22Rv1 (cell line): ENCODE results near the gene ZNF784.

Experiments
- H3K27ac ChIP-seq: fragments of 450-650 bp; 2 replicates; pipeline ENCODE4 v1.5.1; 2017
- ZFX ChIP-seq: fragments of 450-650 bp; IDR thresholded peaks from 2 replicates; pipeline ENCODE4 v1.6.1; 2017; ENCODE audit warnings: antibody characterized with exemption, borderline replicate concordance
- TF ChIP-seq, protein P1 (sequence below): fragments of 450-650 bp; IDR thresholded peaks from 2 replicates; pipeline ENCODE4 v1.5.1; 2017; ENCODE audit warnings: mild to moderate bottlenecking

Gene ZNF784

DNA sequence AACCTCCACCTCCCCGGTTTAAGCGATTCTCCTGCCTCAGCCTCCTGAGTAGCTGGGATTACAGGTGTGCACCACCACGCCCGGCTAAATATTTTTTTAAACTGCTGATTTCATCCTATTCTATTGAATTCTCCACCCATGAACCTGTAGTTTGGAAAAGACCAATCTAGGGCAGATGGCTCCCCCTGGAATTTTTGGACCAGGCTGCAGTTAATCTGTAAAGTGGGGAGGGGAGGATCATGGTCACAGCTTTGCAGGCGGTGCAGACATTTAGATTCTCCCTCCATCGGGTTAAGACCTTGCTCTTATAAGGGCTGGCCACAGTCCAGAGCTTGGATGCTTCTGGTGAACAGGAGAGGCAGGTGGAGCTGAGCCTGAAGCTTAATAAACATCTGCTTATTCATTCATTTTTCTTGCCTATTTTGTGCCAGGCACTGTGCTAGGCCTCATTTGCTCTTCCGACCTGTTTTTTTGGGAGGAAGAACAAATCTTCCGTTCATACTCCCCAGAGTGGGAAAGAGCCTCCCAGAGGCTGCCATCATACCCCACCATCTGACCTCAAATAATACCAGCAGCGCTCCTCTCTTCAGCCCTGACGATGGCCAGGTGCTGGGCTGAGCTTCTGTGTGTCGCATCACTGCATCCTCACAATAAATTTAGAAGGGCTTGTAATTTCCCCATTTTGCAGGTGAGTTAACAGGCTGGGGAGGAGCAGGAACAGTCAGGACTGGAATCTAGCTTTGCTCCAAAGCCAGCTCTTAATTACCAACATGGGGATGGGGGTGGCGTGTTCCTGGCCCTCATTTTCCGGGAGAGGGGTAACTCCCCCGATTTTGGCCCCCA is 22.7 kb upstream of the ZNF784 start:
- H3K27ac ChIP-seq = peak overlapping the region; percentile 85
- TF ChIP-seq ZFX = no peak
- TF ChIP-seq, protein P1, sequence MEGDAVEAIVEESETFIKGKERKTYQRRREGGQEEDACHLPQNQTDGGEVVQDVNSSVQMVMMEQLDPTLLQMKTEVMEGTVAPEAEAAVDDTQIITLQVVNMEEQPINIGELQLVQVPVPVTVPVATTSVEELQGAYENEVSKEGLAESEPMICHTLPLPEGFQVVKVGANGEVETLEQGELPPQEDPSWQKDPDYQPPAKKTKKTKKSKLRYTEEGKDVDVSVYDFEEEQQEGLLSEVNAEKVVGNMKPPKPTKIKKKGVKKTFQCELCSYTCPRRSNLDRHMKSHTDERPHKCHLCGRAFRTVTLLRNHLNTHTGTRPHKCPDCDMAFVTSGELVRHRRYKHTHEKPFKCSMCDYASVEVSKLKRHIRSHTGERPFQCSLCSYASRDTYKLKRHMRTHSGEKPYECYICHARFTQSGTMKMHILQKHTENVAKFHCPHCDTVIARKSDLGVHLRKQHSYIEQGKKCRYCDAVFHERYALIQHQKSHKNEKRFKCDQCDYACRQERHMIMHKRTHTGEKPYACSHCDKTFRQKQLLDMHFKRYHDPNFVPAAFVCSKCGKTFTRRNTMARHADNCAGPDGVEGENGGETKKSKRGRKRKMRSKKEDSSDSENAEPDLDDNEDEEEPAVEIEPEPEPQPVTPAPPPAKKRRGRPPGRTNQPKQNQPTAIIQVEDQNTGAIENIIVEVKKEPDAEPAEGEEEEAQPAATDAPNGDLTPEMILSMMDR = no peak

DNA sequence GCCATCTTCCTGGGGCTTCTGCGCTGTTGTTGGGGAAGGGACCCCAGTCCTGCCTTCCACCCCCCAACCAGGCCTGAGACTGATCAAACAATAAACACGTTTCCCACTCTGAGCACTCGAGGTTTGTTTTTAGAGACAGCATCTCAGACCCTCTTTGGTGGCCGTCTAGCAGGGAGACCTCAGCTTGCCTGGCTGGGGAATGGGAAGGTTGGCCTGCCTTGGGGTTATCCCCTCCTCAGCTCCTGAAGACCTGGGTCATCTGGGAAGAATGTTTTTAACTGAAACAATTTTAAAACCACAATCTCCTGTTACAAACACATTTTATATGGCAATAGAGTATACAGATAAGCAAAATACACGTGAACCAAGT is 21.1 kb upstream of the ZNF784 start:
- peak overlapping the region; percentile 97; the same call in 1 of the 2 replicates for H3K27ac ChIP-seq
- no peak for TF ChIP-seq ZFX
- TF ChIP-seq, protein P1 = no peak

DNA sequence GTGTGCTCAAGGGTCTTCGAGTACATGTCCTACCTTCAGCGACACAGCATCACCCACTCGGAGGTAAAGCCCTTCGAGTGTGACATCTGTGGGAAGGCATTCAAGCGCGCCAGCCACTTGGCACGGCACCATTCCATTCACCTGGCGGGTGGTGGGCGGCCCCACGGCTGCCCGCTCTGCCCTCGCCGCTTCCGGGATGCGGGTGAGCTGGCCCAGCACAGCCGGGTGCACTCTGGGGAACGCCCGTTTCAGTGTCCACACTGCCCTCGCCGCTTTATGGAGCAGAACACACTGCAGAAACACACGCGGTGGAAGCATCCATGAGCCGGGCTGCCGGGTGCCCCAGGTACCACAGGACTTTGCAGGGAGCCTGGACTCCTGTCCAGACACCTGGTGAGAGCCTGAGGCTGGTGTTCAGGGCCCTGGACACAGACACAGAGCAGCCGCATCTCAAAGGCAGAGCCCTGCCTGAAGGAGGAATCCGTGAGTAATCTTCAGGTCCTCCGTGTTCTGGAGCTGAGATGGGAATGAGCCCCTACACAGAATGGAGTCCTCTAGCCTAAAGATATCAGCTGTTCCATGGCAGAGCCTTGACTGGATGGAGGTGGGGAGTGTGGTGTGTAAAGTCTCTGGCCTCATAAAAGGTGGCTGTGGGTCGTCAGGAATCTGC is 20.6 kb upstream of the ZNF784 start:
- TF ChIP-seq, protein P1 = no peak
- no peak for TF ChIP-seq ZFX
- peak overlapping the region; percentile 97; the same call in 1 of the 2 replicates for H3K27ac ChIP-seq

DNA sequence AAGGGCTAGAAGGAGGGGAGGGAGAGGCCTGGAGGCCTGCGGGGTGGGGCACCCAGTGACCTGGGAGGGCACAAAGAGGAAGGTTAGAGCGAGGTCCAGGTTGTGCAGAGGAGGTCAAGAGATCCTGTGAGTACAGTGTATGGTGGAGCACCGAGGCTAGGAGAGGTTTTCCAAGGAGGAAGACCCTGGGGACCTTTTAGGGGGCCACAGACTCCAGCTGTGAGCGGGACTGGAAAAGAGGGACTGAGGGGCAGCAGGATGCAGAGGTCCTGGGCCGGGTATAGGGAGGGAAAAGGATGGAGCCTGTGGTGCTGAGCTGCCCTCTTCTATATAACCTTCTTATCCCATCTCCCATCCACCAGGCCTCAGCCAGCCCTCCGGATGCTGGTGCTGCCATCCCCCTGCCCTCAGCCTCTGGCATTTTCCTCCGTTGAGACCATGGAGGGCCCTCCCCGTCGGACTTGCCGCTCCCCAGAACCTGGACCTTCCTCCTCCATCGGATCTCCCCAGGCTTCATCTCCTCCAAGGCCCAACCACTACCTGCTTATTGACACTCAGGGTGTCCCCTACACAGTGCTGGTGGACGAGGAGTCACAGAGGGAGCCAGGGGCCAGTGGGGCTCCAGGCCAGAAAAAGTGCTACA is 19.9 kb upstream of the ZNF784 start:
- no peak for TF ChIP-seq ZFX
- TF ChIP-seq, protein P1 = no peak
- peak overlapping the region; percentile 97 for H3K27ac ChIP-seq

DNA sequence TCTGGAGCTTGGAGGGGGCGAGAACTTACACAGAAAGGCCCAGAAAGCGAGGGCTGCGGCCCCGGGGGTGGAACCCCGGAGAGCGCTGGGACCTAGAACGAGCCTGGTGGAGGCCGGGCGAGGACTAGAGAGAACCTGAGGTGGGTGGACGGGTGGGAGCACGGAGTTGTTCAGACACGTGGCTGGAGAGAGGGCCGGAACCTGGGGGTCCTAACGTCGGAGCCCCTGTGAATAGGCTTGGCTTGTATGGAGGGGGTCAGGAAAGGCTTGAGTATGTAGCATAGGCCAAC is 19.5 kb upstream of the ZNF784 start:
- no peak for TF ChIP-seq ZFX
- TF ChIP-seq, protein P1 = no peak
- H3K27ac ChIP-seq = peak overlapping the region; percentile 97

DNA sequence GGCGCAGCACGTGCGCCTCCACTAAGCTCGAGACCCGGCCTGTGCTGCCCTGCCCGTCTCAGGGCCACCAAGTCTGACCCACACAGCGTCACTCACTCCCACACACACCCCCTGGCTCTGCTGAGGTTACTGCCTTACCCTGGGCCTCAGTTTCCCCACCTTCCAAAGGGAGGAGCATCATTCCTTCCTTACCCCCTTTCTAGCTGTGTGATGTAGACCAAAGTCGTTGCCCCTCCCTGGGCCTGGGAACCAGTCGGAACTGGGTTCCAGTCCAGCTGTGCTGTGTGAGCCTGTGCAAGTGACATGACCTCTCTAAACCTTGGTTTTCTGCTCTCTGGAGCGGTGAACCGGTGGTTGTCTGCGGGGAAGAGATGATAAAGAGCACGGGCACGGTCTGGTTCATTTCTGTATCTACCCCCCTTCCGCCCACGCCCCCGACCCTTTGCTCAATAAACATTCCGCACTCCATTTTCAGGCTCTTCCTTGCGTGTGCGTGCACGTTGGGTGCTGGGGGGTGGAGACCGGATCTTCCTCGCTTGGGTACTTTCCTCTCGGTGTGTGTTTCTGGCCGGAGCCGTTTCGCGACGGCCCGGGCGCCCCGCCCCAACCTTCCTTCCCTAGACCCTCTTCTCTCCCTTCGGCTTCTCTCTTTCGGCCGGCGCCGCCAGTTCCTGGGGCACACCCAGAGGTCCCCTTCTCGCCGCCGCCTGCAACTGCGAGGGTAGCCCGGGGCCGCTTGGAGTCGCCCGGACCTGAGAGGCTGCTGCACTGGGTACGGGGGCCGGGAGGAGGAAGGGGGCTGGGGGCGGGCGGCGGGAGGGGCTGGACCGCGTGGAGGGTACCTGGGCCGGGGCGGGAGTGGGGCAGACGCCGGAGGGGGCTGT is 18.9 kb upstream of the ZNF784 start, which contains the start of gene ZNF581:
Gene ZNF581 (plus strand): TSS at position 647 of the 884 bp plus-strand sequence. CDS start 923 bp downstream, outside the sequence.
- TF ChIP-seq ZFX = no peak
- TF ChIP-seq, protein P1 = no peak
- H3K27ac ChIP-seq = peak within 1 kb of the TSS; percentile 97
